Endometrial microvascular endothelial cells (primary cell): ENCODE measurements around the gene MRPL42. TPM values are rescaled to one million over a fixed set of nuclear protein-coding genes. Genes with fewer than 3 reads are reported as not detected.
"Not testable (repeated sequence)": the region's sequence is repeated elsewhere in the genome, so short reads cannot be mapped to it uniquely, and the experiment has no call there.

Experiments
- in situ Hi-C: cut with HindIII; loops from 2 replicates; pipeline ENCODE4 v1.10.0; 2017; ENCODE audit warnings: low sequenced_read_pairs, low pct_unique_long_range_greater_than_20kb; ENCODE audit errors: inconsistent ontology term
- total RNA-seq: library from RNA; depleted of rRNA; stranded (reverse); fragments of >200 nt; gene quantifications from one replicate; pipeline ENCODE4 v1.2.3, GENCODE V29; 2015; ENCODE audit errors: inconsistent ontology term

Gene MRPL42
- total RNA-seq: 89.9 TPM

GRCh38 chr12:93467351-93468007 lies at the start of gene MRPL42:
TSS of gene MRPL42 (plus strand) at chr12:93467514. CDS start at chr12:93469286, 1,772 bp downstream.
- in situ Hi-C loops: no loop called here

- in situ Hi-C loops: loop anchor here (25.0 kb wide), 1 partner anchor 606 kb away; no protein-coding TSS in a partner anchor
Observed at GRCh38 chr12:93417967-93418480, 49.3 kb upstream of the MRPL42 start.

GRCh38 chr12:93419388-93420034 lies 47.8 kb upstream of the MRPL42 start:
- in situ Hi-C loops: loop anchor here (25.0 kb wide), 1 partner anchor 607 kb away; no protein-coding TSS in a partner anchor

DNA sequence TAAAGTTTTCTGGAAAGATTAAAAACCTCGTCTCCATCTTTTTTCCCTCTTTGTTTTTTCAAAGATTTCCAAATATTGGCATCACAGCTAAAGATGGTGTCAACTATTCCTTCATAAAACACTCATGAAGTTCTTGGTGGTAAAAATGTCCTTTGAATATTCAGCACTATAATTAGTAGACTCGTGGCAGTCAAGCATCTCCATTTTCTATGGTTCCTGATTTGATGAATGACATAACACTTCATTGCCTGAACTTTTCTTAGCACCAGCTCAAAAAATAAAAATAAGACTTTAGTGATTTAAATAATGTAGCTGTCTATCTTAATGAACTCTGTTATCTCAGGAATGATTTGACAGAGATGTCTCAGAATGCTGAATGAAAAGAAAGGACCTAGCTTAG lies 45.3 kb upstream of the MRPL42 start:
- in situ Hi-C loops: loop anchor here (25.0 kb wide), 1 partner anchor 610 kb away; no protein-coding TSS in a partner anchor

GRCh38 chr12:93425736-93426411 lies 41.4 kb upstream of the MRPL42 start:
- in situ Hi-C loops: no loop called here

DNA sequence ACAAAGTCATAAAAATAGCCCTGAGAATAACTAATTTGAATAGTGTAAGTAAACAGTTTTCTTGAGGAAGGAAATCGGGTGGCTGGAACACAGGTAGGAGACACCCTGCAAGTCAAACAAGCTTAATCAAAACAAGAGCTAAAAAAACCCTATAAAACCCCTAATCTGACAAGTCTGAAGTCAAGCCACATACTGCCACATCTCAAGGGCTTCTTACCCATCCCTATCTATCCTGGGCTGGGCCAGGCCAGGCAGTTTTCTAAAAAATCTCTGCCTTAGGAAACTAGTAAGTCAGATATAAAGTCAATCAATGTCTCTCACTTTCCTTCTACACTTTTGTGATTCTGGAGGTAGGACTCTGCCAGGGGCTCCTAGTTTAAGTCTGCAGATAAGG lies 40.9 kb upstream of the MRPL42 start:
- in situ Hi-C loops: no loop called here

DNA sequence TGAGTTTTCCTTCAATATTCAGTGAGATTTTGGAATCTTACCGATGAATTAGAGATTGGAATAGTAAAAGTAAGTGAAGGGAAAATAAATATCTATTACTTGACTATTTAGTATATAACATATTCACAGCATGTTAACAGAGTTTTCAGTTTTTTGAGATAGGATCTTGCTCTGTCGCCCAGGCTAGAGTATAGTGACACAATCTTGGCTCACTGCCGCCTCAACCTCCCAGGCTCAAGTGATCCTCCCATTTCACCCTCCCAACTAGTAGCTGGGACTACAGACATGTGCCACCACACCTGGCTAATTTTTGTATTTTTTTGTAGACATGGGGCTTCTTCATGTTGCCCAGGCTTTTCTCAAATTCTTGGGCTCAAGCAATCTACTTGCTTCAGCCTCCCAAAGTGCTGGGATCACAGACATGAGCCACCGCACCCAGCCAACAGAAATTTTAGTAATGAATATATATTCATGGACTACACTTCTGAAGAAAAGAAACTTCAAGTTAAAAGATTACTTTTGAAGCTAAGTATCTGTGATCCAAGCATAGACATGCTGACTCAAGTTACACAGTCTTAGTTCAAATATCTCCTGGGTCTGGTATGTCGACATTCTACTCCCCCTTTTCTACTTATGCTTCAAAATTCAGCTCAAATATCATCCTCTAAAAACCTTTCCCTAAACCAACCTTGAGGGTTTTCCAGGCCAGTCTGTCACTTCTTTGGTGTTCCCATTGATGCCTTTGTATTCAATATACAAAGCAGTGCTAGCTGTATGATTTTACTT lies 39.3 kb upstream of the MRPL42 start:
- in situ Hi-C loops: no loop called here

GRCh38 chr12:93429448-93429847 lies 37.9 kb upstream of the MRPL42 start:
- in situ Hi-C loops: no loop called here

- in situ Hi-C loops: no loop called here
Observed at GRCh38 chr12:93429852-93430251, 37.5 kb upstream of the MRPL42 start.

DNA sequence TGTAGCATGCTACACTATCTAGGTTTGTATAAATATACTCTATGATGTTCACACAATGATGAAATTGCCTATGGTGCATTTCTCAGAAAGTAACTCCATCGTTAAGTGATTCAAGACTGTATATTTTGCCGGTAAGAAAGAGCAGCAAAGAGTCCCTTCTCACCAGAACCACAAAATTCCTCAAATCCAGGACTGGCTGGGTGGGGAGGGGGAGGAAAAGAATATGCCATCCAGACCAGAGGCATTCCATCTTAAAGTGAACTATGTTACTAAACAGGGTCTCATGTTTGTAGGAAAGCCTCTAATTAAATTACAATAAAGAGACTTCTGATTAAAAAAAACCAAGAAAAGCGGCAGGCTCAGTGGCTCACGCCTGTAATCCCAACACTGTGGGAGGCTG lies 37.0 kb upstream of the MRPL42 start:
- in situ Hi-C loops: no loop called here

GRCh38 chr12:93432031-93432430 lies 35.3 kb upstream of the MRPL42 start:
- in situ Hi-C loops: not testable (repeated sequence)

DNA sequence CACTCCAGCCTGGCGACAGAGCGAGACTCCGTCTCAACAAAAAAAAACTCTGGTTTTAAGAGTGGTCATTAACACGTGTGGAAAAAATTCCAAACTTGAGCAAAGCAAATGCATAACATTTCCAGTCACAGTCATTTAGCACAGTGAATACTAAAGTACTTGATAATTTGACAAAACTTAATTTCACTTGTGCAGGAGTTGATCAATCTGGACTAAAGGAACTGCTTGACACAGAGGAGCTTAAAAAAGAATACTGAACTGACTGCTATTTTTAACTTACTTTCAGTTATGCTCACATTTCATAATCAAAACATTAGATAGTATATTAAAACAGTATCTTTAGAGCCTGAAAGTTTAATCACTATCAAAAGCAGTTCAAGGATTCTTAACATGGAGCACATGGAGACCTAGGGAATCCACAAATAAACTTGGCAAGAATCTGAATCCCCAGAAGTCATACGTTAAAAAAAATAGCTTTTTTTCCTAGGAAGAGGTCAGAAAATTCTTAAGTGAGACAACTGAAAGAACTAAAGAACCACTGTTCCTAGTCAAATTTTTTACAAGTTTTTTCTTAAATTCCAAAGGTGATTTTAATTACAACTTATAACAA lies 33.0 kb upstream of the MRPL42 start:
- in situ Hi-C loops: no loop called here

GRCh38 chr12:93438266-93439050 lies 28.9 kb upstream of the MRPL42 start:
- in situ Hi-C loops: no loop called here

- in situ Hi-C loops: no loop called here
Observed at GRCh38 chr12:93440043-93440835, 27.1 kb upstream of the MRPL42 start.

DNA sequence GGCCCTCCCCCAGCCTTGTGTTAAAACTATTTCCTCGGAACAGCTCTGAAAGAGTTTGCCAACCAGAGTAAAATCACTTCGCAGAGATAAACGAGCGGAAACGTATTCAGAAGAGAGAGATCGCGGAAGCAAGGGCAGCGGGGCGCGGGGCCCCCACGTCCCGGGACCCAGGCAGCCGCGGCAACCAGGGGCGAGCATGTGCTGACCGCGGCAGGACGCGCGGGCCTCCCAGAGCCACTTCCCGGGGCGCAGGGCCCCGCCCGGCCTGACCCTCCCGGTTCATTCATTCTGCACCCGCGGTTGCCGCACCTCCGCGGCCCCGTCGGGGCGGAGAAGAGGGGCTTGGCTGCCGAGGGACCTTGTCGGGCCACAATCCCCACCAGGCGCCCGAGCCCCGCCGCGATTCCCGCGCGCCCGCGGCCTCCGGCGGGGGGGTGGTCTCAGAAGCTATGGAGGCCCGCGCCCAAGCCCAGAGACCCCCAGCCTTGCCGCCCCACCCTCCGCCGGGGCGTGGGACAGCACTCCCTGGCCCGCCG lies 26.2 kb upstream of the MRPL42 start:
- in situ Hi-C loops: no loop called here

DNA sequence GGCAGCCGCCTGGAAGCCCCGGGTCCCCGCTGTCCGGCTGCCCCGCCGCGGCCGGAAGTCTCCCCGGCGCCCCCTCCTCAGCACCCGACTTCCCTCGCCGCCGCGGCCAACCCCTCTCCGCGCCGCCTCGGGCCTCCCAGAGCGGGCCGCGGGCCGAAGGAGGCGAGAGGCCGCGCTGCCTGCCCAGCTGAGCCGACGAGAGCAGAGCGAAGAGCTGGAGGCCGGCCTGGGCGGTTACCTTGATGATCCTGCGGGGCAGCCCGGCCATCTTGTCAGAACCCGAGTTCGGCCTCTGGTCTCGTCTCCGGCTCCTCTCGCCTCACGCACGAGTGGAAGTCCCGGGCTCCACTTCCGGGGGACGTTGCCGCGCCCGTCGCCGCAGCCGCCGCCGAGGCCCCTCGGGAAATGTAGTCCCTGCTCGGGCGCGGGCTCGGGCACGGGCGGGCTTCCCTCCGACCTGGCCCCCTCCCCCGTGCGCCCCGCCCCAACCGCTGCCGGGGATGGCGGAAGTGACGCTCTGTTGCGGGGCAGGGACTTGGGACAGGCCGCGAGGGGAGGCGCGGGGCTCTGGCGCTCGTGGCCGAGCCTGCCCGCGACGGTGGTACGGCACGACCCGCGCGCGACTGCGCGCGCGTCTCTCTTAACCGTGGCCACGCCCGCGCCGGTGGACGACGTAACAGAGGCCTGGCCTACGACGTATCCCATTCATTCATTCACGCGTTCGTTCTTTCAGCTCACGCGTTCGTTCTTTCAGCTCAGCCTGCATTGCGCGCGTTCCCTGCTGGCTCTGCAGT lies 25.5 kb upstream of the MRPL42 start, which contains the start of gene UBE2N:
TSS of gene UBE2N (minus strand) at position 331 of the 794 bp plus-strand sequence. CDS start at position 268, 63 bp downstream.
- in situ Hi-C loops: no loop called here
